OCI-LY7 (cell line): ENCODE data around the gene CCDC59. TPM values are rescaled to one million over a fixed set of nuclear protein-coding genes. Genes with fewer than 3 reads are reported as not detected.
A peak's percentile ranks its signal among the peaks of the same experiment; 100 is the strongest.

Source experiments
- BruUV-seq: library from RNA; stranded (reverse); fragments of 400-500 nt; replicated peaks from 2 replicates; lab custom pipeline; 2021; lab: Mats Ljungman, UMichigan
- CTCF ChIA-PET: fragments of 300-600 bp; sonication (Branson Sonifier 250); formaldehyde crosslinking; loops from one replicate; lab custom pipeline; 2022; ENCODE audit warnings: antibody characterized with exemption; ENCODE audit not compliant: unreplicated experiment; lab: Charles Lee
- POLR2A ChIA-PET: fragments of 300-600 bp; sonication (Branson Sonifier 250); formaldehyde crosslinking; loops from one replicate; lab custom pipeline; 2022; ENCODE audit warnings: antibody characterized with exemption; lab: Charles Lee
- DNase-seq: peaks from one replicate; pipeline ENCODE4 v3.0.0-alpha.2; 2015; ENCODE audit warnings: low spot score
- H2AFZ ChIP-seq: fragments of 200-600 bp; sonication (generic), shearing (Covaris generic); 2 replicates; pipeline ENCODE4 v1.6.1; 2014; ENCODE audit warnings: mild to moderate bottlenecking, antibody characterized with exemption, low read length, moderate library complexity
- H3K27ac ChIP-seq: fragments of 200-600 bp; sonication (generic); 2 replicates; pipeline ENCODE4 v1.5.1; 2014; ENCODE audit warnings: mixed run types, low read depth, mild to moderate bottlenecking, moderate library complexity, low read length, inconsistent platforms; ENCODE audit not compliant: poor library complexity, severe bottlenecking
- H3K36me3 ChIP-seq: fragments of 200-600 bp; sonication (generic); 2 replicates; pipeline ENCODE4 v1.6.1; 2014; ENCODE audit warnings: mild to moderate bottlenecking, antibody characterized with exemption, low read length, moderate library complexity, mixed read lengths; ENCODE audit not compliant: insufficient read depth
- H3K4me1 ChIP-seq: fragments of 200-600 bp; sonication (generic); 2 replicates; pipeline ENCODE4 v1.5.1; 2014; ENCODE audit warnings: mild to moderate bottlenecking, low read length; ENCODE audit not compliant: insufficient read depth, poor library complexity, severe bottlenecking
- H3K4me2 ChIP-seq: fragments of 200-600 bp; sonication (generic); 2 replicates; pipeline ENCODE4 v1.6.1; 2014; ENCODE audit warnings: mild to moderate bottlenecking, low read length
- H3K4me3 ChIP-seq: fragments of 200-600 bp; sonication (generic); 2 replicates; pipeline ENCODE4 v1.5.1; 2014; ENCODE audit warnings: mild to moderate bottlenecking, low read depth, low read length; ENCODE audit not compliant: poor library complexity, severe bottlenecking
- H3K79me2 ChIP-seq: fragments of 200-600 bp; sonication (generic); 2 replicates; pipeline ENCODE4 v1.6.1; 2016; ENCODE audit warnings: low read depth, mild to moderate bottlenecking, low read length, moderate library complexity, mixed read lengths; ENCODE audit not compliant: insufficient read depth
- H3K9me2 ChIP-seq: fragments of 200-600 bp; sonication (generic); 2 replicates; pipeline ENCODE4 v1.6.1; 2016; ENCODE audit warnings: mild to moderate bottlenecking, low read length, mixed read lengths; ENCODE audit not compliant: insufficient read depth
- H3K9me3 ChIP-seq: fragments of 200-600 bp; sonication (generic); 2 replicates; pipeline ENCODE4 v1.6.1; 2014; ENCODE audit warnings: mild to moderate bottlenecking, mixed run types, low read length, mixed read lengths
- H4K20me1 ChIP-seq: fragments of 200-600 bp; sonication (generic); 2 replicates; pipeline ENCODE4 v1.6.1; 2014; ENCODE audit warnings: mild to moderate bottlenecking, antibody characterized with exemption, low read length, moderate library complexity, mixed read lengths; ENCODE audit not compliant: insufficient read depth
- EZH2phosphoT487 ChIP-seq: fragments of 200-600 bp; sonication (generic); IDR thresholded peaks from 2 replicates; pipeline ENCODE4 v1.6.1; 2018; ENCODE audit warnings: low read depth, borderline replicate concordance, mild to moderate bottlenecking, mixed run types, antibody characterized with exemption, low read length, moderate library complexity, mixed read lengths
- intact Hi-C: fragments of 100-400 bp; cut with micrococcal nuclease; formaldehyde crosslinking; loops from one replicate; pipeline ENCODE4 v1.10.0; 2022; ENCODE audit not compliant: unreplicated experiment
- total RNA-seq, 2 experiments: library from RNA; depleted of rRNA in 1 of 2; stranded (reverse); fragments of >200 nt in 1 of 2; shearing (Covaris generic) in 1 of 2; gene quantifications; 2 replicates each; pipeline ENCODE4 v1.2.3, GENCODE V29; 2014 to 2022
- TF ChIP-seq, protein P1 (sequence below): fragments of 200-600 bp; sonication (generic); conservative IDR thresholded peaks from 2 replicates; pipeline ENCODE4 v1.5.1; 2014; ENCODE audit warnings: mild to moderate bottlenecking, antibody characterized with exemption, low read length, moderate library complexity, mixed read lengths

Gene CCDC59
- total RNA-seq, 2 experiments from 2014 or later: 55.0 to 76.0 TPM

DNA sequence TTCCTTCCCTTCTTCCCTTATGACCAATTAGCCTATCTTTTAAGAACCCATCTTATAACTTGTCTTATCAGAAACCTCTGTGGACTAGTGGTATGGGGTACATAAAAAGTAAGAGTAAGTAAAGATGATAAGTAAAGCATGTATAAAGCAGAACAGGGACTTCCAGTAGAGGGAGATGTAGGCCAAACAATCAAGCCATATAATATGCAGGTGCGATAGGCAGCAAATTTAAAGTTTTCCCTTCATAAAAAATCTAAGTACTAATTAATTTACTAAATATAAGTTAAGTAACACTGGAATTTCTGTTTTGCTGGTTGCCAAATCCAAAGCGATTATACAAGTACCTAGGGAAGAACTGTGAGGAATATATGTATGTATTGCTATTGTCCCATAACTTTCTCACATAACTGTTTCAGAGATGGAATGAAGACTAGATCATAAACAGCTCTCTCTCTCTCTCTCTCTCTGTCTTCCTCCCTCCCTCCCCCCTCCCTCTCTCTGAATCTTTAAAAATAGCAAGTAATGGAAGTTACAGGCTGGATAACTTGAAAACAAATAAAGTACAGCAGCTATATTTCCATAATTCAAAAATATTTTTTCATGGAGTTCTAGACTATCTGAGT, 25.9 kb upstream of the CCDC59 start:
- no peaks in the 10 kb centered on the region for H4K20me1 ChIP-seq
- intact Hi-C loops: no loop called here
- ChIA-PET CTCF (no interaction called here), POLR2A (interaction anchor here (0.7 kb wide), 1 partner anchor 38 kb away, joined by 3 read pairs; no protein-coding TSS in a partner anchor)
- H3K36me3 ChIP-seq: no peaks in the 10 kb centered on the region
- no peaks in the 10 kb centered on the region for H3K4me1 ChIP-seq
- no peaks in the 10 kb centered on the region for H3K79me2 ChIP-seq
- peak; percentile 10 for DNase-seq
- no TSS peak for BruUV-seq
- TF ChIP-seq, protein P1, sequence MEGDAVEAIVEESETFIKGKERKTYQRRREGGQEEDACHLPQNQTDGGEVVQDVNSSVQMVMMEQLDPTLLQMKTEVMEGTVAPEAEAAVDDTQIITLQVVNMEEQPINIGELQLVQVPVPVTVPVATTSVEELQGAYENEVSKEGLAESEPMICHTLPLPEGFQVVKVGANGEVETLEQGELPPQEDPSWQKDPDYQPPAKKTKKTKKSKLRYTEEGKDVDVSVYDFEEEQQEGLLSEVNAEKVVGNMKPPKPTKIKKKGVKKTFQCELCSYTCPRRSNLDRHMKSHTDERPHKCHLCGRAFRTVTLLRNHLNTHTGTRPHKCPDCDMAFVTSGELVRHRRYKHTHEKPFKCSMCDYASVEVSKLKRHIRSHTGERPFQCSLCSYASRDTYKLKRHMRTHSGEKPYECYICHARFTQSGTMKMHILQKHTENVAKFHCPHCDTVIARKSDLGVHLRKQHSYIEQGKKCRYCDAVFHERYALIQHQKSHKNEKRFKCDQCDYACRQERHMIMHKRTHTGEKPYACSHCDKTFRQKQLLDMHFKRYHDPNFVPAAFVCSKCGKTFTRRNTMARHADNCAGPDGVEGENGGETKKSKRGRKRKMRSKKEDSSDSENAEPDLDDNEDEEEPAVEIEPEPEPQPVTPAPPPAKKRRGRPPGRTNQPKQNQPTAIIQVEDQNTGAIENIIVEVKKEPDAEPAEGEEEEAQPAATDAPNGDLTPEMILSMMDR: peak; percentile 70
- TF ChIP-seq EZH2phosphoT487: no peak
- no peak overlapping the region for H3K27ac ChIP-seq
- no peaks in the 10 kb centered on the region for H3K9me3 ChIP-seq
- no peak overlapping the region for H3K4me3 ChIP-seq
- no peak overlapping the region for H3K4me2 ChIP-seq
- no peaks in the 10 kb centered on the region for H3K9me2 ChIP-seq
- no peak overlapping the region for H2AFZ ChIP-seq

DNA sequence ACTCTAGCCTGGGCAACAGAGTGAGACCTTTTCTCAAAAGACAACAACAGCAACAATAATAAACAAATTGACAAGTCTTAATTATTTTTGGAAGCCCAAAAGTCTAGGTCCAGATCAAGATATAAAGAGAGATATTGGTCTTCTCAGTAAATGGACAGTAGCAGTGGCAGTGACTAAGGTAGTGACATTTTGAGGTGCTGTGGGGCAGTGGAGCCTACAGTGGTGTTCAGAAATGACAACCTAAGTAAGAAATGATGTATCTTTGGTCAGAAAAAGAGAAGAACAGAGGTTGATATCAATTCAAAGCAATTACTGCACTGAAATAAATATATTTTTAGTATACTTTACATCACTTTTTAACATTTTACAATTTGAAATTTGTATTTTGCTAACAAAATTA, 20.8 kb upstream of the CCDC59 start:
- no peaks in the 10 kb centered on the region for H4K20me1 ChIP-seq
- ChIA-PET POLR2A (interaction anchor here (0.6 to 0.7 kb wide), 2 partner anchors 68 to 227 kb away, joined by 3 to 5 read pairs; no protein-coding TSS in a partner anchor), CTCF (no interaction called here)
- no peaks in the 10 kb centered on the region; the same call in 1 of the 2 replicates for H3K36me3 ChIP-seq
- 0 out of 2 replicates have a peak, but pooled peaks cover 4% of the 10 kb centered on the region for H3K9me3 ChIP-seq
- no peak overlapping the region for H3K4me3 ChIP-seq
- no peak overlapping the region for H3K4me2 ChIP-seq
- intact Hi-C loops: no loop called here
- H3K9me2 ChIP-seq: no peaks in the 10 kb centered on the region
- no TSS peak for BruUV-seq
- no peak for DNase-seq
- H2AFZ ChIP-seq: no peak overlapping the region
- no peaks in the 10 kb centered on the region for H3K4me1 ChIP-seq
- no peaks in the 10 kb centered on the region for H3K79me2 ChIP-seq
- H3K27ac ChIP-seq: no peak overlapping the region
- TF ChIP-seq, protein P1: no peak
- no peak for TF ChIP-seq EZH2phosphoT487

DNA sequence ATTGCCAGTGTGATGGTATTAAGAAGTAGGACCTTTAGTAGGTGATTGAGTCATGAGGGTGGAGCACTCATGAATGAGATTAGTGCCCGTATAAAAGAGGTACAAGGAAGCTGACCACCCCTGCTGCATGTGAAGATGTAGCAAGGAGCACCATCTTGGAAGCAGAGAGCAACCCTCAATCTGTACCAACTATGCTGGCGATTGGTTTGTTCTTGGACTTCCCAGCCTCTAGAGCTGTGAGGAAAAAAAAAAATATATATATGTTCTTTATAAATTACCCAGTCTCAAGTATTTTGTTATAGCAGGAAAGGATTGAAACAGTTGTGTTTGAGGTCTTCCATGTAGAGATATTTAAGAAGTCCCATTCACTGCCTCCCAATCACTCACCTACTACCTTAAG, 17.0 kb upstream of the CCDC59 start:
- DNase-seq: no peak
- POLR2A ChIA-PET: interaction anchor here (0.6 kb wide), 1 partner anchor 221 kb away, joined by 7 read pairs; no protein-coding TSS in a partner anchor
- intact Hi-C loops: no loop called here
- H4K20me1 ChIP-seq: no peaks in the 10 kb centered on the region
- H2AFZ ChIP-seq: no peak overlapping the region
- H3K4me1 ChIP-seq: no peaks in the 10 kb centered on the region
- no TSS peak for BruUV-seq
- H3K27ac ChIP-seq: no peak overlapping the region
- H3K79me2 ChIP-seq: no peaks in the 10 kb centered on the region
- no peak overlapping the region for H3K4me2 ChIP-seq
- no peak for TF ChIP-seq EZH2phosphoT487
- TF ChIP-seq, protein P1: no peak
- 0 out of 2 replicates have a peak, but pooled peaks cover 4% of the 10 kb centered on the region for H3K9me3 ChIP-seq
- H3K9me2 ChIP-seq: no peaks in the 10 kb centered on the region
- CTCF ChIA-PET: interaction anchor here (0.5 kb wide), 1 partner anchor 14 kb away, joined by 3 read pairs; no protein-coding TSS in a partner anchor
- no peak overlapping the region for H3K4me3 ChIP-seq
- H3K36me3 ChIP-seq: no peaks in the 10 kb centered on the region; the same call in 1 of the 2 replicates
